ENCODE data around the gene DOCK11. TPM values are rescaled to one million over a fixed set of nuclear protein-coding genes. Genes with fewer than 3 reads are reported as not detected.

The DOCK11 gene
- total and polyA plus RNA-seq, 2 of the 4 experiments (the other 2 are of a cell fraction): 3.9 to 13.1 TPM

- Histone ChIP-seq H2AK5ac (ENCODE audit: low read depth, low read length) (no peak overlapping the region), H3K9me3 (ENCODE audit: control insufficient read depth, insufficient read depth, low read length) (no peaks in the 10 kb centered on the region), H3K23ac (ENCODE audit: low read depth, low read length) (no peak overlapping the region), H2BK20ac (ENCODE audit: low read depth, low read length) (no peak overlapping the region), H3K4ac (ENCODE audit: low read depth, low read length) (no peak overlapping the region), H3K56ac (ENCODE audit: extremely low read depth, insufficient read depth, low read length) (no peak overlapping the region), H2BK15ac (ENCODE audit: low read depth, low read length) (no peak overlapping the region), H2AK9ac (replicated peaks; ENCODE audit: low read depth, low read length, poor library complexity) (no peak overlapping the region), H3K27me3 (ENCODE audit: control insufficient read depth, insufficient read depth, low read length) (no peaks in the 10 kb centered on the region), H4K5ac (ENCODE audit: low read depth, low read length) (no peak overlapping the region), H3K4me1 (ENCODE audit: control insufficient read depth, insufficient read depth, low read length) (no peaks in the 10 kb centered on the region), H3K27ac (ENCODE audit: insufficient read depth, low read length) (no peak overlapping the region), H2AFZ (replicated peaks; ENCODE audit: low read length, poor library complexity) (no peak overlapping the region), H2BK120ac (ENCODE audit: low read depth, low read length) (no peak overlapping the region), H3K4me3 (ENCODE audit: insufficient read depth, low read depth, low read length) (no peak overlapping the region), H4K91ac (ENCODE audit: insufficient read depth, low read depth, low read length) (no peak overlapping the region), H2BK5ac (ENCODE audit: low read depth, low read length, poor library complexity, severe bottlenecking) (no peak overlapping the region), H3K36me3 (ENCODE audit: control insufficient read depth, insufficient read depth, low read length) (0 out of 2 replicates have a peak, but pooled peaks cover 4% of the 10 kb centered on the region), H3K9ac (ENCODE audit: low read depth, low read length) (no peak overlapping the region), H3K79me1 (ENCODE audit: low read depth in 1 of 2, low read length in 2 of 2) (no peaks in the 10 kb centered on the region), H4K20me1 (ENCODE audit: insufficient read depth, low read length) (no peaks in the 10 kb centered on the region), H3K14ac (replicated peaks; ENCODE audit: low read depth, low read length) (no peak overlapping the region), H3K9me1 (ENCODE audit: insufficient read depth, low read length) (no peaks in the 10 kb centered on the region), H3K18ac (ENCODE audit: low read depth, low read length) (no peak overlapping the region), H4K8ac (ENCODE audit: low read depth in 2 of 2, low read length in 2 of 2) (no peak overlapping the region), H3K4me2 (ENCODE audit: low read depth, low read length) (no peak overlapping the region)
- dilution Hi-C loops (cut with HindIII; ENCODE audit: low sequenced_read_pairs, unreplicated experiment) (no loop called here), in situ Hi-C loops (cut with MboI; ENCODE audit: low sequenced_read_pairs) (no loop called here), intact Hi-C loops (cut with micrococcal nuclease) (no loop called here)
- no CpG with 5 or more reads among the region's 3 CpGs for WGBS, 2 experiments (ENCODE audit: extremely low coverage in 2 of 2, insufficient read length in 1 of 2)
- DNase-seq (no peak), ATAC-seq (ENCODE audit: low read depth) (no peak)
- ChIA-PET CTCF (no interaction called here), POLR2A (ENCODE audit: unreplicated experiment) (no interaction called here)
- no peak for TF ChIP-seq CHD1 (IDR thresholded peaks at IDR 0.05; ENCODE audit: low read depth, low read length)
- no peak for TF ChIP-seq MXI1 (IDR thresholded peaks at IDR 0.05; ENCODE audit: borderline replicate concordance, low read depth, low read length)
- TF ChIP-seq RFX5 (IDR thresholded peaks at IDR 0.05; ENCODE audit: low read depth, low read length): no peak
- no peak for TF ChIP-seq MAZ (IDR thresholded peaks at IDR 0.05; ENCODE audit: borderline replicate concordance, low read depth, low read length)
- no peak for TF ChIP-seq FOS (IDR thresholded peaks at IDR 0.05; ENCODE audit: low read depth, low read length)
- no peak for TF ChIP-seq BHLHE40 (IDR thresholded peaks at IDR 0.05; ENCODE audit: low read depth, low read length)
- TF ChIP-seq CEBPB (IDR thresholded peaks at IDR 0.05; ENCODE audit: low read depth, low read length): no peak
- TF ChIP-seq, protein P1, sequence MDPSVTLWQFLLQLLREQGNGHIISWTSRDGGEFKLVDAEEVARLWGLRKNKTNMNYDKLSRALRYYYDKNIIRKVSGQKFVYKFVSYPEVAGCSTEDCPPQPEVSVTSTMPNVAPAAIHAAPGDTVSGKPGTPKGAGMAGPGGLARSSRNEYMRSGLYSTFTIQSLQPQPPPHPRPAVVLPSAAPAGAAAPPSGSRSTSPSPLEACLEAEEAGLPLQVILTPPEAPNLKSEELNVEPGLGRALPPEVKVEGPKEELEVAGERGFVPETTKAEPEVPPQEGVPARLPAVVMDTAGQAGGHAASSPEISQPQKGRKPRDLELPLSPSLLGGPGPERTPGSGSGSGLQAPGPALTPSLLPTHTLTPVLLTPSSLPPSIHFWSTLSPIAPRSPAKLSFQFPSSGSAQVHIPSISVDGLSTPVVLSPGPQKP (IDR thresholded peaks at IDR 0.05; ENCODE audit: borderline replicate concordance, low read depth, low read length): no peak
- no peak for TF ChIP-seq POLR2A (IDR thresholded peaks at IDR 0.05; ENCODE audit: low read depth, low read length)
- no peak for TF ChIP-seq CTCF (conservative IDR thresholded peaks at IDR 0.05; ENCODE audit: low read depth, low read length)
- TF ChIP-seq MAFK (IDR thresholded peaks at IDR 0.05; ENCODE audit: low read depth, low read length): no peak
- TF ChIP-seq RAD21 (IDR thresholded peaks at IDR 0.05; ENCODE audit: low read length): no peak
- no peak for TF ChIP-seq SMC3 (IDR thresholded peaks at IDR 0.05; ENCODE audit: low read depth, low read length)
- TF ChIP-seq RCOR1 (IDR thresholded peaks at IDR 0.05; ENCODE audit: insufficient replicate concordance, low read length): no peak
- no peak for TF ChIP-seq USF2 (IDR thresholded peaks at IDR 0.05; ENCODE audit: low read depth, low read length)
- no peak for TF ChIP-seq NFE2L2 (IDR thresholded peaks at IDR 0.05; ENCODE audit: low read depth, low read length)
- no TSS peak for BruUV-seq (replicated peaks)
Measured at GRCh38 chrX:118615141-118615540, 119.5 kb downstream of the DOCK11 start.
